ENCODE measurements around the gene POLR2H.

The POLR2H gene

DNA sequence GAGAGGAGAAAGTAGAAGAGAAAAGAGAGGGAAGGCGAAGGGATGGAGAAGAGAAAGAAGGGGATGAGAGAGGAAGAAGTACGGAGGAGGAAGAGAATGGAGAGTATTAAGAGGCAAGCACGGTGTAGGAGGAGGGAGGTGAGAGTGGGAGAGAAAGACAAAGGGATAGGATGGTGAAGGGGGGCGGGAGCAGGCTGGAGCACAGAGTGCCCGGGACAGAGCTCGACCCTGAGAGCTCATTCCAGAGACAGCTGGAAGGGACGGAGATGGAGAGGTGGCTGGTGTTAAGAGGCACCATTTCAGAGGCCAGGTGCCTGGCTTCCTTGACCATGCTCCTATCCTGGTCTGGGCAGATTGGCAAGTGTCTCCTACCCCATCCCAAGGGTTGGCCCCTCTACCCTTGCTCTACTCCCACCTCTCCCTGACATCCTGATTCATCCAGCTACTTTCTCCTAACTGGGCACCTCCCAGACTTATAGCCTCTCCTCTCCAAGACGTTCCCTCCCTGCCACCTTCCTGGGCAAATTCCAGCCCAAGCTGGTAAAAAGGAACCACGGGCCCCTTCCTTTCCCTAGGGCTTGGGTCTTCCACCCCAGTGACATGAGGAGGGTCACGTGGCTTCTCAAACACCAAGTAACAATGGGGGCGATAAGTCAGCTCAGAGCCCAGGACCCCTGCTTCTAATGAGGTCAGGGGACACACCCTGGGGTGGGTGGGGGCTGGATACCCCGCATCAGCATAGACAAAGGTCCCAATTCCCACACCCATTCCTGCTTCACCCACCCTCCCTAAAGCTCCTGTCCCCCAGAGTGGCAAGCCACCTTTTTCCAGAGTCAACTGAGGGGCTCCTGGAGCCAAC is 1.2 kb upstream of the POLR2H start:
- Histone ChIP-seq H3K4me1 (ENCODE audit: control insufficient read depth, insufficient read depth, low read length) (peaks cover 7% of the 10 kb centered on the region; the same call in 1 of the 2 replicates), H3K4me3 (ENCODE audit: low read length) (peak overlapping the region; percentile 68; the same call in 1 of the 2 replicates), H3K36me3 (ENCODE audit: control insufficient read depth, insufficient read depth, low read length) (peaks cover 17% of the 10 kb centered on the region), H3K9me3 (ENCODE audit: control insufficient read depth, insufficient read depth, low read length) (no peaks in the 10 kb centered on the region), H3K27me3 (ENCODE audit: control insufficient read depth, insufficient read depth, low read length) (no peaks in the 10 kb centered on the region), H3K27ac (ENCODE audit: low read length) (no peak overlapping the region)
- WGBS (ENCODE audit: insufficient coverage, insufficient read length) = 100% methylated on average over 3 of the region's 12 CpGs
- DNase-seq (ENCODE audit: low read depth, low spot score) = no peak

DNA sequence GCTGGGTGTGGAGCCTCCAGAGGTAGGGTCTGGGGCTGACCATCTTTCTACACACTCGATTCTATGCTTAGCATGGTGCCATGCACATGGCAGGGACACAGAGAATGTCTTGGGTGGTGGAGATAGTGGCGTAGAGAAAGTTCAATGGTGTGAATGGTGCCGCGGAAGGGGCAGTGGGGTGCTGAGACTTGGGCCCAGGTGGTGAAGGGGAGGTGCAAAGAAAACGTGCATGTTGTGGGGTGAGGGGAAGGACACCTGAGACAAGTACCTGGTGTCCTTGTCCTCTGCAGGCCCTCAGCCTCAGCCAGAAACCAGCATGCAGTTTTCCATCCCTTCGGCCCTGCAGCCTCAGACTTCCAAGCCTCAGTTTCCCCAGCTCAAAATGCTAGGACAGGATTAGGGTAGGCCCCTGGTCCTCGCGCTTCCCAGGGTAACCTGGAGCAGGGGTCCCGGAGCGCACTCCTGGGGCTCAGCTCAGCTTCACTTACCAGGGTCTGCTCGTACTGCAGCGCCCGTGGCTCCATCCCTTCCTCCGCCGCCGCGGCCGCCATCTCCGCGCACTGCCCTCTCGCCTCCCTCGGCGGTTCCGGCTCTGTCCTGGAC is 480 bp upstream of the POLR2H start:
- Histone ChIP-seq H3K27me3 (ENCODE audit: control insufficient read depth, insufficient read depth, low read length) (no peaks in the 10 kb centered on the region), H3K36me3 (ENCODE audit: control insufficient read depth, insufficient read depth, low read length) (peaks cover 16% of the 10 kb centered on the region), H3K9me3 (ENCODE audit: control insufficient read depth, insufficient read depth, low read length) (no peaks in the 10 kb centered on the region), H3K4me3 (ENCODE audit: low read length) (peak overlapping the region; percentile 68; the same call in 1 of the 2 replicates), H3K4me1 (ENCODE audit: control insufficient read depth, insufficient read depth, low read length) (peaks cover 7% of the 10 kb centered on the region; the same call in 1 of the 2 replicates), H3K27ac (ENCODE audit: low read length) (no peak overlapping the region)
- no peak for DNase-seq (ENCODE audit: low read depth, low spot score)
- WGBS (ENCODE audit: insufficient coverage, insufficient read length) = no CpG with 5 or more reads among the region's 24 CpGs

DNA sequence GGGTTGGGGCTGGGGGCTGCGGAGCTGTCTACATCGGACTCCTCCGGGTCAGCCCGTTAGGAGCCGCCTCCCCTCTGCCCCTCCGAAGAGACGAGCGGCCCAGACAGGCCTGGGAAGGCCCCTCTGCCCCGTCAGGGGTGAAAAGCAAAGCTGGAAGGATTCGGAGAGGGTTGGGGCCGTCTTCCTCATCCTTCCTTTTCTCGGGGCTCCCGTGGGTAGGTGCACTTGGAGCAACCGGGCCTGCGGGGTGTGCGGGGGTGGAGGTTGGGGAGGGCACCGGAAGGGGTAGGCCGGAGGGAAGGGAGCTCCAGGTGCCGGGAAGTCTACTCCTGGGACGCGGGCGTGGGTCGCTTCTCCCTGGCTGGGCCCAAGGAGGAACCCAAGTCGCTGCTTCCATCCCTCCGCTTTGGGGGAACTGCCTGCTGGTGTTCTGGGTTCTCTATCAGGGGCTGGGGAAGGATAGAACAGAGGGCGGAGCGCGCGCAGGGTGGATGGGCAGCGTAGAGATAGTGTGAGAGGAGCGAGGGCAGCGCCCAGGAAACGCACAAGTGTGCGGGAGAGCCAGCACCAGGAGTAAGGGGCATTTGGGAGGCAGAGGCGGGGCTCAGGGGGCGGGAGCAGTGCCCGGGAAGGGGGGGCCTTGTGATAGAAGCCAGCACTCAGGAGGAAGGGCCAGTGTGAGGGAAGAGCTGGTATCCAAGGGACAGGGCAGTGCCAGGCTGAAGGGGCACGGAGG is 590 bp downstream of the POLR2H start:
- DNase-seq (ENCODE audit: low read depth, low spot score) = no peak
- Histone ChIP-seq H3K36me3 (ENCODE audit: control insufficient read depth, insufficient read depth, low read length) (peaks cover 21% of the 10 kb centered on the region), H3K4me3 (ENCODE audit: low read length) (peak overlapping the region; percentile 68), H3K27ac (ENCODE audit: low read length) (no peak overlapping the region), H3K4me1 (ENCODE audit: control insufficient read depth, insufficient read depth, low read length) (peaks cover 7% of the 10 kb centered on the region; the same call in 1 of the 2 replicates), H3K27me3 (ENCODE audit: control insufficient read depth, insufficient read depth, low read length) (no peaks in the 10 kb centered on the region), H3K9me3 (ENCODE audit: control insufficient read depth, insufficient read depth, low read length) (no peaks in the 10 kb centered on the region)
- WGBS (ENCODE audit: insufficient coverage, insufficient read length) = no CpG with 5 or more reads among the region's 38 CpGs

DNA sequence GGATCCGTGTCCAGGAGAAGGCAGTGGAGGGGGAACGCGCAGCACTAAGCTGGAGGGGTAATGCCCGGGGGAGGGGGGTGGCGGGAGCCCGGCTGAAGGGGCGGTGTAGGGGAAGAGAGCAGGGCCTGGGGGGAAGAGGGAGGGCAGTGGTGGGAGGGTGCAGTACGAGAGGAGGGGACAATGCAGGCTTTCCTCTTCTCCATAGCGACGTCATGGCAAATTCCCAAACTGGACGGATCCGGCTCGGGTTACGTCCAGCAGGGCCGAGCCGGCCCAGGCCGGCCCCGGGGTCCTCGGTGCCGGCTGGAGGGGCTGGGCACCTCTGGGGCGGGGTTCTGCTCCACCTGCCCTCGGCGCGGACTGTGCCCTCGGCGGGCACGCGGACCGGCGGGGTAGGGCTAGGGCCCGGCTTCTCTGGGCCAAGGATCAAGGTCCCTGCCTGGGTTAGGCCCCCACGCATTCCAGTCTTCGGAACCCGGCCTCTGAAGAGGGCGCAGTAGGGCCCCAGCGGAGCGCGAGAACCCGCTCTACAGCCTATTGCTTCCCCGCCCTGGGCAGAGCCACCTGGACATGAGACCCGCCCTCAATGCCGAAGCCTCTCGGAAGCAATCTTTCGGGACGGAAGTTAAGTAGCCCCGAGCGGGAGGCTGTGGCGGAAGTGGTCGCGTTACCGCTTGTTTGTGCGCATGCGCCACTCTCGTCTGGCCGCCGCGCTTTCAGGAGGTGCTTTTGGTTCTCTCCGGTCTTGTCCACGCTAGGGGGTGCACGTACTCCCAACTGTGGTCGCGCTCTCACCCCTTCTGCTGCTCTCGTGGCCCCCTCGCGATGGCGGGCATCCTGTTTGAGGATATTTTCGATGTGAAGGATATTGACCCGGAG is 1.4 kb downstream of the POLR2H start:
- Histone ChIP-seq H3K4me1 (ENCODE audit: control insufficient read depth, insufficient read depth, low read length) (peaks cover 7% of the 10 kb centered on the region; the same call in 1 of the 2 replicates), H3K36me3 (ENCODE audit: control insufficient read depth, insufficient read depth, low read length) (peaks cover 14% of the 10 kb centered on the region), H3K4me3 (ENCODE audit: low read length) (peak overlapping the region; percentile 68), H3K27ac (ENCODE audit: low read length) (no peak overlapping the region), H3K9me3 (ENCODE audit: control insufficient read depth, insufficient read depth, low read length) (no peaks in the 10 kb centered on the region), H3K27me3 (ENCODE audit: control insufficient read depth, insufficient read depth, low read length) (no peaks in the 10 kb centered on the region)
- no CpG with 5 or more reads among the region's 68 CpGs for WGBS (ENCODE audit: insufficient coverage, insufficient read length)
- peak; percentile 96 for DNase-seq (ENCODE audit: low read depth, low spot score)

DNA sequence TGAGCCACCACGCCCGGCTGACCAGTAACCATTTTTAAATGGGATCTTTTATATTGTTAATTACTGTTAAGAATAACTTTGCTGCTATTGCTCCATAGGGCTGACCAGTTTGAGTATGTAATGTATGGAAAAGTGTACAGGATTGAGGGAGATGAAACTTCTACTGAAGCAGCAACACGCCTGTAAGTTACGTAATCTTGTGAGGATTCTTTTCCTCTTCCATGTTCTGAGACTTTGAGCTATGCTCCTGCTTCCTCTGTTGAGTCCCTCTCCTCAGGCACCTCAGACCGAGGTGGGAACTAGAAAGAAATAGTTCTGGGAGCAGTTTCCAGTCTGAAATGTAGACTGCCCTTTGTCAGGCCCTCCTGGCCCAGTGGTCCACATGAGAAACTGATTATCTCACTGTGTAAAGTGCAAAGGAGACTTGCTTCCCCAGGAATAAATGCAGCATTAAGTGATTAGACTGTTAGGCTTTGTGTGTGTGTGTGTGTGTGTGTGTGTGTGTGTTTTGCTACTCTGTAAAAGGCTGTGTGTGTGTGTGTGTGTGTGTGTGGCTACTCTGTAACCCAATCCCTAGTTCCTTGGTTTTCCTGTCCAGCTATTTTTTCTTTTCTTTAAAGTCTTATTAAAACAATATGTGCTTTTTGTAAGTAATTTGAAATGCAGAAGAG is 5.2 kb downstream of the POLR2H start:
- H3K4me3 ChIP-seq (ENCODE audit: low read length) = no peak overlapping the region
- H3K27ac ChIP-seq (ENCODE audit: low read length) = no peak overlapping the region
- DNase-seq (ENCODE audit: low read depth, low spot score) = no peak
- H3K4me1 ChIP-seq (ENCODE audit: control insufficient read depth, insufficient read depth, low read length) = no peaks in the 10 kb centered on the region
- H3K9me3 ChIP-seq (ENCODE audit: control insufficient read depth, insufficient read depth, low read length) = no peaks in the 10 kb centered on the region
- peaks cover 15% of the 10 kb centered on the region; the same call in 1 of the 2 replicates for H3K36me3 ChIP-seq (ENCODE audit: control insufficient read depth, insufficient read depth, low read length)
- WGBS (ENCODE audit: insufficient coverage, insufficient read length) = no CpG with 5 or more reads among the region's 5 CpGs
- H3K27me3 ChIP-seq (ENCODE audit: control insufficient read depth, insufficient read depth, low read length) = no peaks in the 10 kb centered on the region

DNA sequence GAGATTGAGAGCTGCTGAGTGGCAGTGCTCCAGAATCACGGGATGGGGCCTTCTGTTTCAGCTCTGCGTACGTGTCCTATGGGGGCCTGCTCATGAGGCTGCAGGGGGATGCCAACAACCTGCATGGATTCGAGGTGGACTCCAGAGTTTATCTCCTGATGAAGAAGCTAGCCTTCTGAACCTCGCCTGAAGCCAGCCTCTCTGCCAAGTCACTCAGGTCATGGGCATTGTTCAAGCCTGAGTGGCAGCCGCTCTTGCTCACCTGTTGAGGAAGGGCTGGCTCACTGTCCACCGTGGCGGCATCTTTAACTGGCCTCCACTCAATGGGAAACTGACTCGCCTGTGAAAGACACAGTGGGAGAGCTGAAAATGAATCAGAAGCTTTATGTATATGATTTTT is 6.6 kb downstream of the POLR2H start:
- H3K4me3 ChIP-seq (ENCODE audit: low read length) = no peak overlapping the region
- WGBS (ENCODE audit: insufficient coverage, insufficient read length) = no CpG with 5 or more reads among the region's 9 CpGs
- H3K27me3 ChIP-seq (ENCODE audit: control insufficient read depth, insufficient read depth, low read length) = no peaks in the 10 kb centered on the region
- no peaks in the 10 kb centered on the region for H3K4me1 ChIP-seq (ENCODE audit: control insufficient read depth, insufficient read depth, low read length)
- DNase-seq (ENCODE audit: low read depth, low spot score) = no peak
- no peaks in the 10 kb centered on the region for H3K9me3 ChIP-seq (ENCODE audit: control insufficient read depth, insufficient read depth, low read length)
- no peak overlapping the region for H3K27ac ChIP-seq (ENCODE audit: low read length)
- peaks cover 15% of the 10 kb centered on the region; the same call in 1 of the 2 replicates for H3K36me3 ChIP-seq (ENCODE audit: control insufficient read depth, insufficient read depth, low read length)

DNA sequence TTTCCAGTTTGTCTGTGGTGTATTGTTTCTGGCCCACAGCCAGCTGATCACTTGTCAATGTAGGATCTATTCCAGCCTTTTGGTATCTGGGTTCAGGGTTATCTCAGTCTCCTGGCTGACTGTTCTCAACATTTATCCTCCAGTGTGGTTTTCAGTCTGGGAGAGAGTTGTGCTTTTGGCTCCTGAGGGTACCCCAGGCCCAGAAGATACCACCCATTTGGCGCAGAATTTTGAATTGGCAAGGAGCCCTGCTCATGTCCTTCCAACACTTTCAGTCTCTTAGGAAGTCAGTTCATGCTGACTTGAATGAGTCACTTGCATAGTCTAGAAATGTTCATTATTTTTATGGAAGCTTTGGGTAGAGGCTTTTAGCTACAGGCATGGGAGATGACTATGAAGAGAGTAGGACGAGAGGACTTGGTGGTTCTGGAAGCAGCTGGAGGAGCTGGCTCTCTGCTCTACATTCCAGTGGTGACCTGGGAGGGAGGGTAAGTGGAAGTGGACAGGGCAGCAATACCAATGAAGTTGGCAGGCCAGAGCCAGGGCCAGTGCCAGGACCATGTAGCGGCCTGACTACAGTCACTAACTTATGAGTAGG is 7.2 kb downstream of the POLR2H start:
- no CpG with 5 or more reads among the region's 3 CpGs for WGBS (ENCODE audit: insufficient coverage, insufficient read length)
- Histone ChIP-seq H3K4me3 (ENCODE audit: low read length) (no peak overlapping the region), H3K9me3 (ENCODE audit: control insufficient read depth, insufficient read depth, low read length) (no peaks in the 10 kb centered on the region), H3K27me3 (ENCODE audit: control insufficient read depth, insufficient read depth, low read length) (no peaks in the 10 kb centered on the region), H3K36me3 (ENCODE audit: control insufficient read depth, insufficient read depth, low read length) (peaks cover 15% of the 10 kb centered on the region; the same call in 1 of the 2 replicates), H3K4me1 (ENCODE audit: control insufficient read depth, insufficient read depth, low read length) (no peaks in the 10 kb centered on the region), H3K27ac (ENCODE audit: low read length) (no peak overlapping the region)
- no peak for DNase-seq (ENCODE audit: low read depth, low spot score)

DNA sequence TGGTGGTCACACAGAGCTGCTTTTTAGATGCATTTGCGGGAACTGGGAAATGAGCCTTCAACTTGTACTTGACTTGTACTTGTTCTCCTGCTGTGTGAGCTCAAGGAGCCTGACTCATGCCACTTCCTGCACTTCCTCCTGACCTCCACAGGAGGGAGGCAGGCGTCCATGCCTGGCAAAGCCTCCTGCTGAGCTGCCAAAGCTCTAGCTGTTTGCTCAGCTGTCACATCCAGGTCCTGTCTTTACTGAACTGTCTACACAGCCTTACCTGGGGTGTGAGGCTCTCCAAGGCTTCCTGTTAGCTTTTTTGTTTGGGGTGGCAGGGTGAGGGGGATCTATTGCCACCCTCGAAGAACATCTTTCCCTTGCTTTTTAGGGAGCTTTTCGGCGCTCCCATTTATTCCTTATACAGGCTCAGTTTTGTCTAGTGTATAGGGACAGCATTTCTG is 10.1 kb downstream of the POLR2H start:
- Histone ChIP-seq H3K4me1 (ENCODE audit: control insufficient read depth, insufficient read depth, low read length) (no peaks in the 10 kb centered on the region), H3K27me3 (ENCODE audit: control insufficient read depth, insufficient read depth, low read length) (no peaks in the 10 kb centered on the region), H3K27ac (ENCODE audit: low read length) (no peak overlapping the region), H3K9me3 (ENCODE audit: control insufficient read depth, insufficient read depth, low read length) (no peaks in the 10 kb centered on the region), H3K4me3 (ENCODE audit: low read length) (no peak overlapping the region), H3K36me3 (ENCODE audit: control insufficient read depth, insufficient read depth, low read length) (peaks cover 12% of the 10 kb centered on the region; the same call in 1 of the 2 replicates)
- no CpG with 5 or more reads among the region's 5 CpGs for WGBS (ENCODE audit: insufficient coverage, insufficient read length)
- DNase-seq (ENCODE audit: low read depth, low spot score) = no peak

DNA sequence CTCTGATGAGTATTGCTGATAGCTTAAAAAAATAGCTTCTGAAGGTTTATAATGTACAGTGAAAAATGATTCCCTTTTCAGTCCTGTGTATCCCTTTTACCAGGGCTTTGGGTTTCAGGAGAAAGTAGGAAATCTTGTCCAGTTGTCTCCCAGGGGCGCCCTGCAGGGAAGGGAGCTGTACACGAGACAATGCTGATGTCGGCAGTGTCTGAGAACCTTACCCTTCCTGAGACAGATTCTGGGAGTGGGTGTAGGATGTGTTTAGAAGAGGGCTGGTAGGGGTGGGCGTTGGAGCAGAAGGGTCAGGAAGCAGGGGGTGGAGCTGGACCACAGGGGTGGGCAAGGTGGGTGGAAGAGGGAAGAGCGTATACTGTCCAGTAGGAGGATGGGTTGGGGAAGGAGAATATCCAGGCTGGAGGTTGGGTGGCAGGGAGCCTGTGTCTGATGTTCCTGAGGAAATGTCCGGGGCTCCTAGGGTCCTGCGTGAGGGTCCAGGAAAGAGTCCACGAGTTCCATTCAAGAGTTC is 10.8 kb downstream of the POLR2H start:
- DNase-seq (ENCODE audit: low read depth, low spot score) = no peak
- no peak overlapping the region for H3K27ac ChIP-seq (ENCODE audit: low read length)
- no peaks in the 10 kb centered on the region for H3K27me3 ChIP-seq (ENCODE audit: control insufficient read depth, insufficient read depth, low read length)
- H3K9me3 ChIP-seq (ENCODE audit: control insufficient read depth, insufficient read depth, low read length) = no peaks in the 10 kb centered on the region
- H3K36me3 ChIP-seq (ENCODE audit: control insufficient read depth, insufficient read depth, low read length) = peaks cover 8% of the 10 kb centered on the region; the same call in 1 of the 2 replicates
- H3K4me3 ChIP-seq (ENCODE audit: low read length) = no peak overlapping the region
- no peaks in the 10 kb centered on the region; the same call in 1 of the 2 replicates for H3K4me1 ChIP-seq (ENCODE audit: control insufficient read depth, insufficient read depth, low read length)
- no CpG with 5 or more reads among the region's 8 CpGs for WGBS (ENCODE audit: insufficient coverage, insufficient read length)
